Endothelial cell of hepatic sinusoid (primary cell): Measurements from ENCODE around the gene DMXL1.
"Not testable (repeated sequence)": the region's sequence is repeated elsewhere in the genome, so short reads cannot be mapped to it uniquely, and the experiment has no call there.

ENCODE experiments used
- in situ Hi-C: cut with HindIII; loops from 2 replicates; pipeline ENCODE4 v1.10.0; 2017; ENCODE audit warnings: low sequenced_read_pairs

The DMXL1 gene

GRCh38 chr5:119200795-119201194, 129.9 kb downstream of the DMXL1 start:
- in situ Hi-C loops, result no loop called here

- in situ Hi-C loops, result no loop called here
These were observed 136.2 kb downstream of the DMXL1 start for GRCh38 chr5:119207105-119207504.

GRCh38 chr5:119212026-119212425, 141.1 kb downstream of the DMXL1 start:
- in situ Hi-C loops, result no loop called here

- in situ Hi-C loops, result no loop called here
These were observed 141.8 kb downstream of the DMXL1 start for GRCh38 chr5:119212676-119213075.

GRCh38 chr5:119217183-119217582, 146.3 kb downstream of the DMXL1 start:
- in situ Hi-C loops, result no loop called here

GRCh38 chr5:119218830-119219782, 148.2 kb downstream of the DMXL1 start:
- in situ Hi-C loops, result no loop called here

- in situ Hi-C loops, result loop anchor here (5.0 kb wide), 1 partner anchor 97 kb away; no protein-coding TSS in a partner anchor
These were observed 149.8 kb downstream of the DMXL1 start for GRCh38 chr5:119220576-119221197.

GRCh38 chr5:119221330-119221729, 150.4 kb downstream of the DMXL1 start:
- in situ Hi-C loops, result loop anchor here (5.0 kb wide), 1 partner anchor 96 kb away; no protein-coding TSS in a partner anchor

GRCh38 chr5:119229950-119230349, 159.1 kb downstream of the DMXL1 start:
- in situ Hi-C loops, result loop anchor here (5.0 kb wide), 1 partner anchor 43 kb away; no protein-coding TSS in a partner anchor

GRCh38 chr5:119238265-119239118, 167.6 kb downstream of the DMXL1 start:
- in situ Hi-C loops, result no loop called here

- in situ Hi-C loops, result no loop called here
These were observed 168.2 kb downstream of the DMXL1 start for GRCh38 chr5:119239119-119239417.

GRCh38 chr5:119239826-119240225, 168.9 kb downstream of the DMXL1 start:
- in situ Hi-C loops, result not testable (repeated sequence)

GRCh38 chr5:119243888-119244287, 173.0 kb downstream of the DMXL1 start:
- in situ Hi-C loops, result no loop called here

GRCh38 chr5:119250946-119251901, 180.3 kb downstream of the DMXL1 start:
- in situ Hi-C loops, result no loop called here

GRCh38 chr5:119255571-119256356, 184.9 kb downstream of the DMXL1 start:
- in situ Hi-C loops, result no loop called here

GRCh38 chr5:119257613-119258012, 186.7 kb downstream of the DMXL1 start:
- in situ Hi-C loops, result no loop called here

GRCh38 chr5:119263639-119264038, 192.8 kb downstream of the DMXL1 start:
- in situ Hi-C loops, result no loop called here

GRCh38 chr5:119264186-119264585, 193.3 kb downstream of the DMXL1 start:
- in situ Hi-C loops, result no loop called here

- in situ Hi-C loops, result no loop called here
These were observed 197.1 kb downstream of the DMXL1 start for GRCh38 chr5:119267958-119268386.
